ENCODE data around the gene MAN1A1. TPM values are rescaled to one million over a fixed set of nuclear protein-coding genes. Genes with fewer than 3 reads are reported as not detected.

MAN1A1 gene
- total and polyA plus RNA-seq, 2 of the 8 experiments (the other 6 are each of a cell fraction or from before 2014, with no cell fraction given): 1.8 to 5.4 TPM

DNA sequence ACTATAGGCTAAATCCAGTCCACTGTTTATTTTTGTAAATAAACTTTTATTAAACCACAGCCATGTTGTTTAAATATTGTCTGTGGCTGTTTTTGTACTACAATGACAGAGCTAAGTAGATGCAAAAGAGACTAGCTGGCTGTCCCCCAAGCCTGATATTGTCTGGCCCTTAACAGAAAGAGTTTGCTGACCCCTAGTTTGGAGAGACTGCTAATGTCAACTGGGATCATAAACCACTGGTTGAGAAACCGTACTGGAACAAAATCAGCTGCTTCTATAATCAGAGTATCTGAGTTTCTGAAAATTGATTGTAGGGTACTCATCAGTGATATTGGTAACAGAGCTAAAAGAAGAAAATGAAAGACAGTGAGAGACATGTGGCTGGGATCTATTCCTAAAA is 168.5 kb downstream of the MAN1A1 start (continued):
- TF ChIP-seq, protein P1, sequence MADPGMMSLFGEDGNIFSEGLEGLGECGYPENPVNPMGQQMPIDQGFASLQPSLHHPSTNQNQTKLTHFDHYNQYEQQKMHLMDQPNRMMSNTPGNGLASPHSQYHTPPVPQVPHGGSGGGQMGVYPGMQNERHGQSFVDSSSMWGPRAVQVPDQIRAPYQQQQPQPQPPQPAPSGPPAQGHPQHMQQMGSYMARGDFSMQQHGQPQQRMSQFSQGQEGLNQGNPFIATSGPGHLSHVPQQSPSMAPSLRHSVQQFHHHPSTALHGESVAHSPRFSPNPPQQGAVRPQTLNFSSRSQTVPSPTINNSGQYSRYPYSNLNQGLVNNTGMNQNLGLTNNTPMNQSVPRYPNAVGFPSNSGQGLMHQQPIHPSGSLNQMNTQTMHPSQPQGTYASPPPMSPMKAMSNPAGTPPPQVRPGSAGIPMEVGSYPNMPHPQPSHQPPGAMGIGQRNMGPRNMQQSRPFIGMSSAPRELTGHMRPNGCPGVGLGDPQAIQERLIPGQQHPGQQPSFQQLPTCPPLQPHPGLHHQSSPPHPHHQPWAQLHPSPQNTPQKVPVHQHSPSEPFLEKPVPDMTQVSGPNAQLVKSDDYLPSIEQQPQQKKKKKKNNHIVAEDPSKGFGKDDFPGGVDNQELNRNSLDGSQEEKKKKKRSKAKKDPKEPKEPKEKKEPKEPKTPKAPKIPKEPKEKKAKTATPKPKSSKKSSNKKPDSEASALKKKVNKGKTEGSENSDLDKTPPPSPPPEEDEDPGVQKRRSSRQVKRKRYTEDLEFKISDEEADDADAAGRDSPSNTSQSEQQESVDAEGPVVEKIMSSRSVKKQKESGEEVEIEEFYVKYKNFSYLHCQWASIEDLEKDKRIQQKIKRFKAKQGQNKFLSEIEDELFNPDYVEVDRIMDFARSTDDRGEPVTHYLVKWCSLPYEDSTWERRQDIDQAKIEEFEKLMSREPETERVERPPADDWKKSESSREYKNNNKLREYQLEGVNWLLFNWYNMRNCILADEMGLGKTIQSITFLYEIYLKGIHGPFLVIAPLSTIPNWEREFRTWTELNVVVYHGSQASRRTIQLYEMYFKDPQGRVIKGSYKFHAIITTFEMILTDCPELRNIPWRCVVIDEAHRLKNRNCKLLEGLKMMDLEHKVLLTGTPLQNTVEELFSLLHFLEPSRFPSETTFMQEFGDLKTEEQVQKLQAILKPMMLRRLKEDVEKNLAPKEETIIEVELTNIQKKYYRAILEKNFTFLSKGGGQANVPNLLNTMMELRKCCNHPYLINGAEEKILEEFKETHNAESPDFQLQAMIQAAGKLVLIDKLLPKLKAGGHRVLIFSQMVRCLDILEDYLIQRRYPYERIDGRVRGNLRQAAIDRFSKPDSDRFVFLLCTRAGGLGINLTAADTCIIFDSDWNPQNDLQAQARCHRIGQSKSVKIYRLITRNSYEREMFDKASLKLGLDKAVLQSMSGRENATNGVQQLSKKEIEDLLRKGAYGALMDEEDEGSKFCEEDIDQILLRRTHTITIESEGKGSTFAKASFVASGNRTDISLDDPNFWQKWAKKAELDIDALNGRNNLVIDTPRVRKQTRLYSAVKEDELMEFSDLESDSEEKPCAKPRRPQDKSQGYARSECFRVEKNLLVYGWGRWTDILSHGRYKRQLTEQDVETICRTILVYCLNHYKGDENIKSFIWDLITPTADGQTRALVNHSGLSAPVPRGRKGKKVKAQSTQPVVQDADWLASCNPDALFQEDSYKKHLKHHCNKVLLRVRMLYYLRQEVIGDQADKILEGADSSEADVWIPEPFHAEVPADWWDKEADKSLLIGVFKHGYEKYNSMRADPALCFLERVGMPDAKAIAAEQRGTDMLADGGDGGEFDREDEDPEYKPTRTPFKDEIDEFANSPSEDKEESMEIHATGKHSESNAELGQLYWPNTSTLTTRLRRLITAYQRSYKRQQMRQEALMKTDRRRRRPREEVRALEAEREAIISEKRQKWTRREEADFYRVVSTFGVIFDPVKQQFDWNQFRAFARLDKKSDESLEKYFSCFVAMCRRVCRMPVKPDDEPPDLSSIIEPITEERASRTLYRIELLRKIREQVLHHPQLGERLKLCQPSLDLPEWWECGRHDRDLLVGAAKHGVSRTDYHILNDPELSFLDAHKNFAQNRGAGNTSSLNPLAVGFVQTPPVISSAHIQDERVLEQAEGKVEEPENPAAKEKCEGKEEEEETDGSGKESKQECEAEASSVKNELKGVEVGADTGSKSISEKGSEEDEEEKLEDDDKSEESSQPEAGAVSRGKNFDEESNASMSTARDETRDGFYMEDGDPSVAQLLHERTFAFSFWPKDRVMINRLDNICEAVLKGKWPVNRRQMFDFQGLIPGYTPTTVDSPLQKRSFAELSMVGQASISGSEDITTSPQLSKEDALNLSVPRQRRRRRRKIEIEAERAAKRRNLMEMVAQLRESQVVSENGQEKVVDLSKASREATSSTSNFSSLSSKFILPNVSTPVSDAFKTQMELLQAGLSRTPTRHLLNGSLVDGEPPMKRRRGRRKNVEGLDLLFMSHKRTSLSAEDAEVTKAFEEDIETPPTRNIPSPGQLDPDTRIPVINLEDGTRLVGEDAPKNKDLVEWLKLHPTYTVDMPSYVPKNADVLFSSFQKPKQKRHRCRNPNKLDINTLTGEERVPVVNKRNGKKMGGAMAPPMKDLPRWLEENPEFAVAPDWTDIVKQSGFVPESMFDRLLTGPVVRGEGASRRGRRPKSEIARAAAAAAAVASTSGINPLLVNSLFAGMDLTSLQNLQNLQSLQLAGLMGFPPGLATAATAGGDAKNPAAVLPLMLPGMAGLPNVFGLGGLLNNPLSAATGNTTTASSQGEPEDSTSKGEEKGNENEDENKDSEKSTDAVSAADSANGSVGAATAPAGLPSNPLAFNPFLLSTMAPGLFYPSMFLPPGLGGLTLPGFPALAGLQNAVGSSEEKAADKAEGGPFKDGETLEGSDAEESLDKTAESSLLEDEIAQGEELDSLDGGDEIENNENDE (IDR thresholded peaks at IDR 0.05; ENCODE audit: insufficient replicate concordance, low read length): no peak
- TF ChIP-seq BCL11A (IDR thresholded peaks at IDR 0.05; ENCODE audit: low read depth in 2 of 2, low read length in 2 of 2): no peak
- TF ChIP-seq, protein P2, sequence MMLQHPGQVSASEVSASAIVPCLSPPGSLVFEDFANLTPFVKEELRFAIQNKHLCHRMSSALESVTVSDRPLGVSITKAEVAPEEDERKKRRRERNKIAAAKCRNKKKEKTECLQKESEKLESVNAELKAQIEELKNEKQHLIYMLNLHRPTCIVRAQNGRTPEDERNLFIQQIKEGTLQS (IDR thresholded peaks at IDR 0.05; ENCODE audit: insufficient read depth, low read depth, low read length): no peak
- no peak for TF ChIP-seq BRCA1 (IDR thresholded peaks at IDR 0.05; ENCODE audit: low read depth, low read length)
